Measurements from ENCODE around the gene NGLY1.

NGLY1 gene

GRCh38 chr3:25707268-25707926 is 75.8 kb downstream of the NGLY1 start:
- H3K4me3 Mint-ChIP-seq, result no peak overlapping the region
- peaks cover 26% of the 10 kb centered on the region for H3K27me3 Mint-ChIP-seq (ENCODE audit: low read depth)
- no peaks in the 10 kb centered on the region for H3K9me3 Mint-ChIP-seq
- no peak overlapping the region for H3K27ac Mint-ChIP-seq
- H3K4me1 Mint-ChIP-seq (ENCODE audit: low read depth), result no peaks in the 10 kb centered on the region
- no peaks in the 10 kb centered on the region for H3K36me3 Mint-ChIP-seq (ENCODE audit: low read depth)

DNA sequence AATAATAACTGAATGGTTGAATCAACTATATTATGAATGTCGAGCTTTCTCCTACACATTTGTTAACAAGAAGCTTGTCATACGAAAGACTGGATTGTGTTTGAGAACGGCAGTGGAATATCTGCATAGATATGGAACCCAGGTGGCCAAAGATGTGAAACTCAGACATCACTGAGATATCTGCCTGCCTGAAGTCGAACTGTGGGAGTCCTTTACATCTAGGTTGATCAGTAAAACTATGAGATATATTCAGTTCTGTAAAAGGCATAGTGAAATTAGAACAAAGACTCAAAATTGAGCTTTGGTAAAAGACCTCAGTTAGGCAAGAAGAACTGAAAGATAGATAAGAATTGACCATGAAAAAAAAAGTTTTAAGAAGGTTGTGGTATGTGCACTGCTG is 77.0 kb downstream of the NGLY1 start:
- Mint-ChIP-seq H3K4me1 (ENCODE audit: low read depth) (no peaks in the 10 kb centered on the region), H3K36me3 (ENCODE audit: low read depth) (no peaks in the 10 kb centered on the region), H3K4me3 (no peak overlapping the region), H3K27me3 (ENCODE audit: low read depth) (peaks cover 32% of the 10 kb centered on the region), H3K27ac (no peak overlapping the region), H3K9me3 (no peaks in the 10 kb centered on the region)

DNA sequence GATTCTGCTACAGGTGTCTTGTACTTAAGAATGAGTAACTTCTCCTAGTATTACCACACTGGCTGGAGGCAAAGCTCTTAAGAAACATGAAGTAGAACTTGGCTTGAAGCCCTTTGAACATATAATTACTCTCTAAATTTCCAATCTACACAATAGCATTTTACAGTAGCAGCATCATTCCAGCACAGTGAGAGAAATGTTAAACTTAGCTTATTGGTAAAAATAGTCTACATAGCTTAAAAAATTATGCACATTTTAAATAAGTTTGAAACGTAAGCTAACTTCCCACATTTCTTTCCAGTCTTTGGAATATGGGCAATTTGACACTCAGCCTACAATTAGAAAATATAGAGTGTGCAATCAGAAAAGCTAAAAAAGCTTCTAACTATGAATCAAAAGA is 85.7 kb downstream of the NGLY1 start:
- Mint-ChIP-seq H3K36me3 (ENCODE audit: low read depth) (no peaks in the 10 kb centered on the region), H3K4me1 (ENCODE audit: low read depth) (no peaks in the 10 kb centered on the region), H3K9me3 (no peaks in the 10 kb centered on the region), H3K27ac (no peak overlapping the region), H3K27me3 (ENCODE audit: low read depth) (peaks cover 6% of the 10 kb centered on the region), H3K4me3 (no peak overlapping the region)

DNA sequence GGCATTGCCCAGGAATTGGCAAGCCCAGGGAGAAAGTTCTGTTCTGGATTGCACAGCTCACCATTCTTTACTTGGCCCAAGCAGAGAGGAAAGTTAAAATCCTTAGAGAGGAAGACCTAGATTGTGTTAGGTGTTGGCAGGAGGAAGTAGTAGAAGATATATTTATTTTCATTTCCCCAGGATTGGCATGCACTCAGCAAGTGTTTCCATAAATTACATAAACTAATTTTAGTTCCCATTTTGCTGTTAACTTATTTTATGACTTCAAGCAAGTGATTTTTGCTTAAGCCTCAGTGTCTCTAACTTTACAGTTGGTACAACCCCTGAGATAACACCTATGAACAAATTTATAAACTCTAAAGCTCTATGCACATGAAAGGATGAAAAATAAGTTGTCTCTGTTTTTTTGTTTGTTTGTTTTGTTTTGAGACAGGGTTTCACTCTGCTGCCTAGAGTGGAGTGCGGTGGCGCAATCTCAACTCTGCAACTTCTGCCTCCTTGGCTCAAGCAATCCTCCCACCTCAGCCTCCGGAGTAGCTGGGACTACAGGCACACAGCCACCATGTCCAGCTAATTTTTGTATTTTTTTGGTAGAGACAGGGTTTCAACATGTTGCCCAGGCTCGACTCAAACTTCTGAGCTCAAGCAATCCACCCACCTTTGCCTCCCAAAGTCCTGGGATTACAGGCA is 87.4 kb downstream of the NGLY1 start:
- Mint-ChIP-seq H3K4me1 (ENCODE audit: low read depth) (no peaks in the 10 kb centered on the region), H3K27me3 (ENCODE audit: low read depth) (peaks cover 8% of the 10 kb centered on the region), H3K27ac (no peak overlapping the region), H3K36me3 (ENCODE audit: low read depth) (no peaks in the 10 kb centered on the region), H3K4me3 (no peak overlapping the region), H3K9me3 (no peaks in the 10 kb centered on the region)

DNA sequence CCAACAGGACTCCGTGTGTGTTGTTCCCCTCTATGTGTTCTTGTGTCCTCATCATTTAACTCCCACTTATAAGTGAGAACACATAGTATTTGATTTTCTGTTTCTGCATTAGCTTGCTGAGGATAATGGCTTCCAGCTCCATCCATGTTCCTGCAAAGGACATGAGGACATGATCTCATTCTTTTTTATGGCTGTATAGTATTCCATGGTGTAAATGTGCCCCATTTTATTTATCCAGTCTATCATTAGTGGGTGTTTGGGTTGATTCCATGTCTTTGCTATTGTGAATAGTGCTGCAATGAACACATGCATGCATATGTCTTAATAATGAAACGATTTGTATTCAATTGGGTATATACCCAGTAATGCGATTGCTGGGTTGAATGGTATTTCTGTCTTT is 90.0 kb downstream of the NGLY1 start:
- Mint-ChIP-seq H3K9me3 (no peaks in the 10 kb centered on the region), H3K36me3 (ENCODE audit: low read depth) (no peaks in the 10 kb centered on the region), H3K27me3 (ENCODE audit: low read depth) (peaks cover 14% of the 10 kb centered on the region), H3K27ac (no peak overlapping the region), H3K4me1 (ENCODE audit: low read depth) (no peaks in the 10 kb centered on the region), H3K4me3 (no peak overlapping the region)

- Mint-ChIP-seq H3K27me3 (ENCODE audit: low read depth) (peaks cover 17% of the 10 kb centered on the region), H3K4me3 (no peak overlapping the region)
Observed at GRCh38 chr3:25692341-25692740, 90.9 kb downstream of the NGLY1 start.

DNA sequence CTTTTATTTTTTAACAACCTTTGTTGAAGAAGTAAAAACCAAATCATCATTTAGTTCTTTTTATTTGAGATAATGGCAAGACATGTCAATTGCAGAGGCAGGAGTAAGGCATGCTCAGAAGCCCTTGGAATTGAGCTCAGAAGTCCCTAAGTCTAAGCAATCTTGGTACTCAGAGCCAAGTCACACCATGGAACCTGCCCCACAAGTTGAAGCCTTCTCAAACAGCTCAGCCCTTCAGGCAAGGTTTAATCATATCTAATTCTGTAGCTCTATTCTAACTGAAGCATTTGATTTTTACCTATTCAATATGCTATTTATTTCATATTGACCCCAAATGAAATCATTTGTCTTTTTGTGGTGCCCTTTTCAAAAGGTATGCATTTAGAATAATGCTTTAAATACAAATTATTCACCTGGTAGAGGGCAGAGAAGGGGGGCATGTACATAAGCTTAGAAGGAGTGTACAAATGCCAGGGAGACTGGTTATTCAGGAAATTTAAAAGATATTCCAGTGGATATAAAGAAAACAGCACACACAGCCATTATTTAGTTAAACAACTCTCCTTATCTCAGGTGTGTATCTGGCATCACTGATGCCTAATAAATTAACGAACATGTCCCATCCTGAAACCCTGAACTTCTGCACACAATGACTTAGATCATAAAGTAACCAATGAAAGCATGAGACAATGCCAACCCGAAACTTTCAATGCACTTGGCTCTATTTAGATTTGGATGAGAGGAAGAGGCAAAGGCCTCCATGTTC is 92.3 kb downstream of the NGLY1 start:
- Mint-ChIP-seq H3K27me3 (ENCODE audit: low read depth) (peaks cover 17% of the 10 kb centered on the region), H3K27ac (no peak overlapping the region), H3K4me1 (ENCODE audit: low read depth) (no peaks in the 10 kb centered on the region), H3K36me3 (ENCODE audit: low read depth) (no peaks in the 10 kb centered on the region), H3K4me3 (no peak overlapping the region), H3K9me3 (no peaks in the 10 kb centered on the region)

More at GRCh38 chr3:25692341-25692740, 90.9 kb downstream of the NGLY1 start:
- Mint-ChIP-seq H3K36me3 (ENCODE audit: low read depth) (no peaks in the 10 kb centered on the region), H3K27ac (no peak overlapping the region), H3K4me1 (ENCODE audit: low read depth) (no peaks in the 10 kb centered on the region), H3K9me3 (no peaks in the 10 kb centered on the region)

GRCh38 chr3:25689226-25689625 is 94.0 kb downstream of the NGLY1 start:
- Mint-ChIP-seq H3K4me3 (no peak overlapping the region), H3K4me1 (ENCODE audit: low read depth) (no peaks in the 10 kb centered on the region), H3K27me3 (ENCODE audit: low read depth) (peaks cover 17% of the 10 kb centered on the region), H3K27ac (no peak overlapping the region), H3K36me3 (ENCODE audit: low read depth) (no peaks in the 10 kb centered on the region), H3K9me3 (no peaks in the 10 kb centered on the region)

DNA sequence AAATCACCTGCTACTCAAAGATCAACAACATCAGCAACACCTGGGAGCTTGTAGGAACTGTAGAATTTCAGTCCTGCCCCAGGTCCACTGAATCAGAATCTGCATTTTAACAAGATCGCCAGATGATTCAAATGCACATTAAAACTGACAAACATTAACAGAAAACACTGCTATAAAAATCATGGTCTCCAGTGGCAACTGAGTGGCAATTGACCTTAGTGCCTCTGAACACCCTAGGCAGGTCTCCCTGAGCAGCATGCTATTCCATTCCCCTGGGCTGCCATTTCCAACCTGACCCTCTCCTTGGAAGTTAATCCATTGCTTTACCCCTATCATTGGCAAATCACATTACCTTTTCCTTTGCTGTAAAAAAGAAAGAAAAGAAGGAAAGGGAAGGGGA is 95.5 kb downstream of the NGLY1 start:
- no peak overlapping the region for H3K4me3 Mint-ChIP-seq
- H3K36me3 Mint-ChIP-seq (ENCODE audit: low read depth), result no peaks in the 10 kb centered on the region
- H3K9me3 Mint-ChIP-seq, result no peaks in the 10 kb centered on the region
- no peak overlapping the region for H3K27ac Mint-ChIP-seq
- H3K27me3 Mint-ChIP-seq (ENCODE audit: low read depth), result peaks cover 17% of the 10 kb centered on the region
- no peaks in the 10 kb centered on the region for H3K4me1 Mint-ChIP-seq (ENCODE audit: low read depth)

DNA sequence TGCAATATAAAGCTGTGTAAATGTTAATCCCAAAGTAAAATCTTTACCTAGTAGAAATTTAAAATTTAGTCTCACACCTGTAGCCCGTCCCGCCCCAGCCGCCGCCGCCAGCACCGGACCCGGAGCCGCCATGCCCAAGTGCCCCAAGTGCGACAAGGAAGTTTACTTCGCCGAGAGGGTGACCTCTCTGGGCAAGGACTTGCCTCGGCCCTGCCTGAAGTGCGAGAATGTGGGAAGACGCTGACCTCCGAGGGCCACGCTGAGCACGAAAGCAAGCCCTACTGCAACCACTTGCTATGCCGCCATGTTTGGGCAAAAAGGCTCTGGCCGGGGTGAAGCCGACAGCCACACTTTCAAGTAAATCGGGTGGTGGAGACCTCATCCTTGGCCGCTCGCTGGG is 96.5 kb downstream of the NGLY1 start:
- Mint-ChIP-seq H3K4me3 (no peak overlapping the region), H3K4me1 (ENCODE audit: low read depth) (no peaks in the 10 kb centered on the region), H3K9me3 (no peaks in the 10 kb centered on the region), H3K27me3 (ENCODE audit: low read depth) (peaks cover 17% of the 10 kb centered on the region), H3K27ac (no peak overlapping the region), H3K36me3 (ENCODE audit: low read depth) (no peaks in the 10 kb centered on the region)

GRCh38 chr3:25683882-25684281 is 99.4 kb downstream of the NGLY1 start:
- Mint-ChIP-seq H3K36me3 (ENCODE audit: low read depth) (no peaks in the 10 kb centered on the region), H3K27me3 (ENCODE audit: low read depth) (peaks cover 11% of the 10 kb centered on the region), H3K27ac (no peak overlapping the region), H3K4me3 (no peak overlapping the region), H3K9me3 (no peaks in the 10 kb centered on the region), H3K4me1 (ENCODE audit: low read depth) (no peaks in the 10 kb centered on the region)

DNA sequence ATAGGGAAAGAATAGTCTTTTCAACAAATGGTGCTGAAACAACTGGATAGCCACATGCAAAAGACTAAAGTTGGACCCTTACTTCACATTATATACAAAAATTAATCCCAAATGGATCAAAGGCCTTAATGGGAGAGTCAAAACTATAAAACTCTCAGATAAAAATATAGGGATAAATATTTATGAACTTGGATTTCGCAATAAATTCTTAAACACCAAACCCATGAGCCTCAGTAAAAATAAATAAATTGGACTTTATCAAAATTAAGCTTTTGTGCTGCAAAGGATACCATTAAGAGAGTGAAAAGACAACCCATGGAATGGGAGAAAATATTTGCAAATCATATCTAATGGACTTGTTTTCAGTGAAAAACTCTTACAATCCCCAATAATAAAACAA is 99.8 kb downstream of the NGLY1 start:
- Mint-ChIP-seq H3K4me1 (ENCODE audit: low read depth) (no peaks in the 10 kb centered on the region), H3K36me3 (ENCODE audit: low read depth) (no peaks in the 10 kb centered on the region), H3K27me3 (ENCODE audit: low read depth) (peaks cover 12% of the 10 kb centered on the region), H3K27ac (no peak overlapping the region), H3K4me3 (no peak overlapping the region), H3K9me3 (no peaks in the 10 kb centered on the region)

DNA sequence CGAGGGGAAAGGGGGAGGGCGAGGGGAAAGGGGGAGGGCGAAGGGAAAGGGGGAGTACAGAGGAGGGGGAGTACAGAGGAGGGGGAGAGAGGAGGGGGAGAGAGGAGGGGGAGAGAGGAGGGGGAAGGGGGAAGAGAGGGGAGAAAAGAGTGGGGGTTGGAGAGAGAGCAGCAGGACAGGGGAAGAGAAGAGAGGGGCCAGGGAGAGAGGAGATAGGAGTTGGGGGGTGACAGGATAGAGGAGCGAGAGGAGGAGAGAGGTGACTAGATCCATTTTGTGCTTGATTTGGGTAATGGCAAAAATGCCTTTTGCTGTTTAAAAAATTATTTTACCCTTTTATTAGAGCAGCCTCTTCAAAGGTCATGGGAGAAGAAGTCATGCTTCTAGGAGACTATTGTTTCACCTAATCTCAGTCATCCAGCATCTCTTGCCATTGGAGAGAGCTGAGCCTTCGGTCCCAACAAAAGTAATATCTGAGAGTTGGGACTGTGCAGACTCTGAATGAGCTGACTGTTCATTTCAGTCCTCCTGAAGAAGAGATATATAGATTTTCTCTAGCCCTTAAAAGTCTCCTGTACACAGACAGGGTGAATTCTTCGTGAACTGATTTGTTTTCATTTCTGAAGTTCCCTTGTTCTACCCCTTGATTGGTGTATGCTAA is 103.5 kb downstream of the NGLY1 start:
- Mint-ChIP-seq H3K9me3 (no peaks in the 10 kb centered on the region), H3K4me1 (ENCODE audit: low read depth) (no peaks in the 10 kb centered on the region), H3K27ac (no peak overlapping the region), H3K36me3 (ENCODE audit: low read depth) (no peaks in the 10 kb centered on the region), H3K27me3 (ENCODE audit: low read depth) (peaks cover 25% of the 10 kb centered on the region), H3K4me3 (no peak overlapping the region)

- H3K9me3 Mint-ChIP-seq, result no peaks in the 10 kb centered on the region
- H3K4me3 Mint-ChIP-seq, result no peak overlapping the region
- H3K27me3 Mint-ChIP-seq (ENCODE audit: low read depth), result peaks cover 25% of the 10 kb centered on the region
- no peaks in the 10 kb centered on the region for H3K36me3 Mint-ChIP-seq (ENCODE audit: low read depth)
- no peak overlapping the region for H3K27ac Mint-ChIP-seq
- no peaks in the 10 kb centered on the region for H3K4me1 Mint-ChIP-seq (ENCODE audit: low read depth)
Observed at GRCh38 chr3:25679166-25679565, 104.1 kb downstream of the NGLY1 start.

Data from T-helper 1 cell treated with Interleukin-12 subunit alpha and Interleukin-12 subunit beta and Interleukin-4 antibody, amounts not matched to agents 30 μg/mL and 1 μg/mL, for 36 hours (primary cell).